Astrocyte of the spinal cord (primary cell): ENCODE measurements around the gene MEOX1.

Experiments
- DNase-seq: peaks from one replicate; pipeline ENCODE4 v3.0.0; 2011; ENCODE audit warnings: low read depth, low spot score
- H3K4me3 ChIP-seq: 2 replicates; pipeline ENCODE4 v1.5.1; 2011; ENCODE audit warnings: low read depth, mild to moderate bottlenecking, low read length, moderate library complexity
- CTCF ChIP-seq: IDR thresholded peaks from 2 replicates; pipeline ENCODE4 v1.5.1; 2012; ENCODE audit warnings: low read depth, mild to moderate bottlenecking, low read length, inconsistent platforms
- in situ Hi-C: cut with HindIII; loops from 2 replicates; pipeline ENCODE4 v1.10.0; 2017; ENCODE audit warnings: low sequenced_read_pairs

MEOX1 gene

DNA sequence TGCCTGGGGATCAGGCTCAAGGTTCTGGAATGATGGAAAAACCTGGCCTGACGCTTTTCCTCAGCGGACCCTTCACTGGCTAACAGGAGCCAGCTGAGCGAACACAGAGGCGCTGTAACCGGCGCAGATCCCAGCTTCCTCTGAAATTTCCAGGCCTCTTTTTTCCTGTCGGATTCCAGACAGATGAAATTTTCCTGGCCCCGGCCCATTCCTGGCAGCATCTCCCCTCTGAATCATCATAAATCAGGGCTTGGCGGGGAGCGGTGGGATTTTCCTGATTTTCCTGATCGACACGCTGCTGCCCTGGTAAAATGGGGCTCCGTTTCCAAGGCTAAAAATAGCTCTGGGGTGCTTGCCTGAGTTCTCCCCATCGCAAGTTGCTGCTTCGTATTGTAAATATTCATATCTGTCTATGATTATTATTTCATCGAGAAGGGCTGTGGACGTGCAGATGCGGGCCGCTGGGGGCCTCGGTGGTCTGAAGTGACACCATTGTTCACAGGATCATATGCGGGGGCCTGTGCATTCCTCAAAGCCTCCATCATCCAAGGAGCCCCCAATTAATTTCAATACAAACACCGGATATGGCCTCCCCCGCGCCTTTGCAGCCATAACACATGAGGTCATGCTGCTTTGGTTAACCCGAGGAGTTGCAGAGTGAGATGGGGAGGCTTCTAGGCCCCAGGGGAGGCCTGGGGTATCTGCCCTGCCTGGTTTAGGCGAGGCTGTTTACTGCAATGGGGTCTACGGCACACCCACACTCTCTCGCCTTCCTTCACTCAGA, 69.8 kb downstream of the MEOX1 start:
- peak; percentile 62 for DNase-seq
- no peak for TF ChIP-seq CTCF
- in situ Hi-C loops = no loop called here
- no peak overlapping the region for H3K4me3 ChIP-seq

GRCh38 chr17:43591001-43591400, 70.7 kb downstream of the MEOX1 start:
- in situ Hi-C loops = no loop called here
- no peak for TF ChIP-seq CTCF
- no peak for DNase-seq
- no peak overlapping the region for H3K4me3 ChIP-seq
